ENCODE data around the gene AXIN1.
"Not testable (repeated sequence)": the region's sequence is repeated elsewhere in the genome, so short reads cannot be mapped to it uniquely, and the experiment has no call there.

AXIN1 gene

DNA sequence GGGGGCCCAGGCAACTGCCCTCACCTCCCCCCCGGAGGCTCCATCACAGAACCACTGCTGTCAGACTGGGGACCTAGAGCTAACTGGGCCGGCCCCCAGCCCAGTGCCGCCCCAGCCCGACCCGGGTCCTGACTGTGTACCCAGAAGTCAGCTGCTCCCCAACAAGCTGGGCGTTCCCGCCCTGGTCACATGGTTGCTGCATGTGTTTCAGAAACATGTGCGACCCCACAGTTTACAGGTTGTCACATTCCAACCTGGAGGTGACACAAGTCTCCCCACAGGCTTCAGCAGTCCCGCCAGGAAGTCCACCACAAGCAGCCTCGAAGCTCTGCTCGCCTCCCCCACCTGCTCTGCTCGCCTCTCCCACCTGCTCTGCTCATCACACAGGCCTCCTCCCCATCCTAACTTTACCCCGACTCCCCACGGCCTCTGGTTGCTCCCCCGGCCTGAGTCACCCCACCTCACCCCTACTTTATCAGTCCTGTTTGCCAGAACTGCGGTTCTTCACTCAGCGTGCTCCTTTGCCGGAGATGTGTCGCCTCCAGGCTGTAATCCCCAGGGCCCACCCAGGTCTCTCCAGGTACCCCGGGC lies 16.8 kb upstream of the AXIN1 start:
- DNase-seq: no peak

DNA sequence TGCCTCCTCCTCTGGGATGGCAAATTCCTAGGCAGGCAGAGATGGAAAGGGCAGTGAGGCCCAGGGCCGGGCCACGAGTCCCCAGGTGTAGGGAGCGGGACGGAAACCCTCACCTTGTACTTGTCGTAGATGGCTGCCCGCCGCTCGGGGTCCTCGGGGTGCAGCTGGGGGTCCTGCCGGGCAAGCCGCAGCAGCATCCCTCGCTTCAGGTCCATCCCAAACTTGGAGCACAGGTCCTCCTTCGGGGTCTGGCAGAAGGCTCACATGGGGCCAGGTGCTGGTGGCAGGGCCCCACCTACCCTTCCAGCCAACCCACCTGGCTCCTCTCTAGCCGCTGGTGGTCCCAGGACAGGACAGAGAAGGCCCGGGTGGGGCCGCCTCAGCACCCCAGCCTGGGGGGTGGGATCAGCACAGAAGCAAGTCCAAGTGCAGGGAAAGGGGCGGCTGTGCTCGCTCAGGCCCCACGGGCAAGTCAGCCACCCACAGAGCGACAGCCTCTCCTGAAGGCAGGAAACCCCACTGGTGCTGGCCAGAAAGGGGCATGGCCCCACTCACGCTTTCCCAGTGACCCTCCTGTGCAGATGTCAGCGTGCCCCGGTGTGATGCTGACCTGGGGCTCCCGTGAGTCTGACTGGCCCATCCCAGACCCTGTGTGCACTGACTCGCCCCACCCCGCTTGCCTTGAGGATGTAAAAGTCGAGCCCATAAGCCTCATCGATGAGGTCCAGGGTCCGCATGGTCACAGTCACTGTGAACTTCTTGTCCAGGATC lies 16.1 kb upstream of the AXIN1 start:
- no peak for DNase-seq

DNA sequence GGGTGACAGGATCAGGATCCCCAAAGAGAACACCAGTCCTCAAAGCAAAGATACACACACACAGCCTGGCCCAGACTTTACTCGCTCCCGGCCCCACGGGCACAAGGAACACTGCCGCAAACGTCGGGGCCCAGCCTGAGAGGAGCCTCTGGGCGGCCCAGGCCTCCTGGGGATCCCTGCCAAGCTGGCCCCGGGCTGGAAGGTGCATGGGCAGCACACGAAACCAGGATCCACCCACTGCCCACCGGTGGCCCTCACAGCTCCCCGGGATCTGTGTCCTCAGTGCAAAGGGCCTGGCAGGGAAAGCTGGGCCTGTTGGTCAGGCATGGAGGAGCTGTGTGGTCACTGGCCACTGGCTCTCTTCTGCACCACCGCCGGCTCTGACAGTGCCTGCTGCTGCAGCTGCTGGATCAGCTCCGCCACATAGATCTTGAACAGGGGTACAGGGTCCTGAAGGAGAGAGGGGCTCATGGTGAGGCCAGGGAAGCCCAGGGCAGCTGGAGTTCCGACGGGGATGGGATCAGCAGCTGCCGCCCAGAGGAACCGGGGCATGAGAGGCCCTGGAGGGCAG lies 14.9 kb upstream of the AXIN1 start:
- no peak for DNase-seq

DNA sequence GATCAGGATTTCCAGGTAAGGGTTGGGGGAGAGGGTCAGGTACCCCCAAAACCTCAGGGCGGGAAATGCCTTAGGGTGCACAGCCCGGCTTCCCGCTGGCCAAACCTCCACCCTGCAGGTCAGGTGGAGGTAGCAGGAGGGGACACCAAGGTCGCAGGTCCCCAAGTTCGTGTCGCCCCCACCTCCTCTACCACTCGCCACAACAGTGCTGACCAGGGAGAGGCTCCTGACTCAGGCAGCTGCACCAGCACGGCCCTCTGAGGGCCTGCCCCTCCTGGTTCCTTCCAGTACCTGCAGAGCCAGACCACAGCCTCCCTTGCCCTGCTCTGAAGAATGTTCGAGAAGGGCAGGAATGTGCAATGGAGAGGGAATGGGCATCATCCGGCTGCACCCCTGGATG lies 14.0 kb upstream of the AXIN1 start:
- no peak for DNase-seq

DNA sequence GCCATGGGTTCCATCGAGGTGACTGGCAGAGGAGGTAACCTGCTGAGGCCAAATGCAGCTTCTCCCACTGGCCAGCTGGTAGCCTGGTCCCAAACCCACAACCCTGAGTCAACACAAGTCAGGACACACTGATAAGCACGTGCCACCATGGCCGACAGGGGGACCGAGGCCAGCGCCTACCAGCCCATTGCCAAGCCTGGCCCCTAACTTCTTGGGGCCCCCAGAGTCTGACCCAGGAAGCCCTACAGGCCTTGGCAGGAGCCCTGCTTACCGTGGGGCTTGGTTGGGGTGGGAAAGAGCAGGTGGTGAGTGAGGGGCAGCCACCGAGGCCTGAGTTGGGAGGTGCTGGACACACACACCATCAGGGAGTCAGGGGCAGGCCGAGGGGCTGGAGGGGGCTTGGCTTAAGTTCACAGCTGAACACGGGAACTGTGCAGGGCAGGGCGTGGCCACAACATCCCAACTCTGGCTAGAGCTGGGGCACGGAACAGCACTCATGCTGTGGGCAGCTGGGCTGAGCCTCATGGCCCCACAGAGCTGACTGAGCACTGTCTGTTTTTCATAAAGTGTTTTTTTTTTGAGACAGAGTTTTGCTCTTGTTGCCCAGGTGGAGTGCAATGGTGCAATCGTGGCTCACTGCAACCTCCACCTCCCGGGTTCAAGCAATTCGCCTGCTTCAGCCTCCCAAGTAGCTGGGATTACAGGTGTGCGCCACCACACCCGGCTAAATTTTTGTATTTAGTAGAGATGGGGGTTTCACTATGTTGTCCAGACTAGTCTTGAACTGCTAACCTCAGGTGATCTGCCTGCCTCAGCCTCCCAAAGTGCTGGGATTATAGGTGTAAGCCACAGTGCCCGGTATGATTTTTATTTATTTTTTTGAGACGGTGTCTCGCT lies 12.3 kb upstream of the AXIN1 start:
- no peak for DNase-seq

DNA sequence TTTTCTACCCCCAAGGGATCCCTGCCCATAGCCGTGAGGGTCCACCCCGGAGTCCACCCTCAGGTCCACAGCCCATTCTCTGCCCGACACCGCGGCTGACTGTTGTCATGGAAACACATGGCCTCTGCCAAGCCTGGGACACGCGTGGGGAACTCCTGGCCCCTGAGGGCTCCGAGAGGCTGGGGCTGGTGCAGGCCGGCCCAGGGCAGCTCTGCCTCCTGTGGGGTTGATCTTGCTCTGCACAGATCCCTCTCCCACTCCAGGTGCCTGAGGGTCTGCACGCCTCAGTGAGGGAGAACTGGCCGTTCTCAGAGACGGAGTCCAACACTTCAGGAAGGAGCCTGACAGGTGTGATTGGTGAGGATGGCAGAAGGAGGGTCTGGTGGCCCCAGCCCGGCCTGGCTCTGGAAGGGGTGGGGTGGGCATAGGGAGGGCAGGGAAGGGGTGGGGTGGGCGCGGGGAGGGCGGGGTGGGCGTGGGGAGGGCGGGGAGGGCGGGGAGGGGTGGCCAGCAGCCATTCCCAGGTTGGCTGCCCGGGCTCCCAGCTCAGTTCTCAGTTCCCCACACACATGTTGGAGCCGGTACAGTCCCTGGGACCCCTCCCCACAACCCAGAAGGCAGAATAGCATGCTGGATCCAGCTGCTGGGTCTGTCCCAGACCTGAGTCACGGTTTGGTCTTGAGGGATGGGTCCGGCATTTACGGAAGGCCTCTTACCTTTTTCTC lies 11.4 kb upstream of the AXIN1 start:
- no peak for DNase-seq

DNA sequence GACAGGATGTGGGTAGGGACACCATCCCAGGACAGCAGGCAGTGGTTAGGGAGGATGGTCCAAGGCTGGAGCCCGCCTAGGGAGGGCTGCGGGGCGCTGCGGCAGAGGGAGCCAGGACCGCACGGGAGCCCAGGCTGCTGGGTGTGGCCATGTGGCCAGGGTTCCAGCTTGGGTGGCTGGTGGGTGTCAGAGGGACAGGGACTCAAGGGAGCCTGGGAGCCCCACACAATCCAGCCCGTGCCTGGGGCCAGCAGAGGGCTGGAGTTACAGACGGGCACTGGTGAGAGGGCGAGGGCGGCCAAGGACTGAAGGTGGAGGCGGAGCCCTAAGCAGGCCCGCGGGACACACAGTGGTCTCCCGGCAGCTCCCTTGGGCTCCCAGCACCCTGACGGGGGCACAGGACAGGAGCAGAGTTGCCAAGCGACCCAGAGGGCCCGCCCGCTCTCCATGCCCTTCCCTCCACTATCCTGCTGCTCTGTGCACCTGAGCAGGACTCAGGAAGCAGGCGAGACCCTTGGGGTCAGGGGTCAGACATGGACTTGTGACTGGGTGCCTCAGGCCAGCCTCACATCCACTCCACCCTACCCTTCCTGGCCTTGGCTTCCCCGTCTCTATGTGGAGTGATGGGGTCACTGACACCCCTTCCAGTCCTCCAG lies 10.7 kb upstream of the AXIN1 start:
- DNase-seq: no peak

DNA sequence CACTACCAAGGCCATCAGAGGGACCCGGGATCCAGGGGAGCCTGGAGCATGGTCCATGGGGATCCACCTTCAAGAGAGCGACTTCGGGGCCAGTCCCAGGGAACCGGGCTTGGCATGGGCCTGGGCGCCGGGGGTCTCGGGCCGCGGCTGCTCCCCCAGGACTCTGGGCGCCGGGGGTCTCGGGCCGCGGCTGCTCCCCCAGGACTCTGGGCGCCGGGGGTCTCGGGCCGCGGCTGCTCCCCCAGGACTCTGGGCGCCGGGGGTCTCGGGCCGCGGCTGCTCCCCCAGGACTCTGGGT lies 10.1 kb upstream of the AXIN1 start:
- not testable (repeated sequence) for DNase-seq

DNA sequence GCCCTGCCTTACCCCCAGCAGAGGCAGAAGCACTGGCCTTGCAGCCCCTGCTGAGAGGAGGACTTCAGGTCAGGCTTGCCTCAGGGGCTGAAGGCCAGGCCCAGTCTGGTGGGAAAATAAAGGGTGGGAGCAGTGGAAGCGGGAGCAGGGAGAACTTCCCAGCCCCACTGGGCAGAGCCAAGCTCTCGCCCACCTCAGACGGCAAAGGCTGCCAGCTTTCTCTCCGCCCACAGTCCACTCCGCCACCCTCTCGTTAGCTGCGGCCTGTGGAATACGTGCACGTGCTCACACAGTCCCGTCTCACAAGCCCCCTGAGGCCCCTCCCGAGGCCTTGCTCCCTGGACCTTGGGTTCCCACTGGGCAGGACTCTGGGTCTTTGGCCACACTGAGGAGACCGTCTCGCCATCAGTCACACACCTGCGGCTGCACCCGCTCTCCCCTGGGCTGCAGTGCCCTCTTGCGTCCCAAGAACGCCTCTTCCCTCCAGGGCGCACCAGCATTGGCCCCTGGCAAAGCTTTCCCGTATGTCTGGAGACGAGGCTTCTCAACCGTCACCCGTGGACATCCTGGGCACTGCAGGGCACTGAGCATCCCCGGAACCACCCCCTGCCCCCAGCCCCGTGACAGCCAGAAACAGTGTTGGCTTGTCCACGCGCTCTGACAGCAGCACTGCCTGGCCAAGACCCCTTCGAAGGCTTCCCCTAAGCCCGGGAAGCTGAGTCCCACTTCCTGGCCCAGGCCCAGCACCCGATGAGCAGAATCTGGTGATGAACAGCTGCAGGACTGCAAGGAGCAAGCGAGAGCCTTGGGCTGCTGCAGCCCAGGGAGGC lies 9.6 kb upstream of the AXIN1 start:
- DNase-seq: peak; percentile 45 to 59

DNA sequence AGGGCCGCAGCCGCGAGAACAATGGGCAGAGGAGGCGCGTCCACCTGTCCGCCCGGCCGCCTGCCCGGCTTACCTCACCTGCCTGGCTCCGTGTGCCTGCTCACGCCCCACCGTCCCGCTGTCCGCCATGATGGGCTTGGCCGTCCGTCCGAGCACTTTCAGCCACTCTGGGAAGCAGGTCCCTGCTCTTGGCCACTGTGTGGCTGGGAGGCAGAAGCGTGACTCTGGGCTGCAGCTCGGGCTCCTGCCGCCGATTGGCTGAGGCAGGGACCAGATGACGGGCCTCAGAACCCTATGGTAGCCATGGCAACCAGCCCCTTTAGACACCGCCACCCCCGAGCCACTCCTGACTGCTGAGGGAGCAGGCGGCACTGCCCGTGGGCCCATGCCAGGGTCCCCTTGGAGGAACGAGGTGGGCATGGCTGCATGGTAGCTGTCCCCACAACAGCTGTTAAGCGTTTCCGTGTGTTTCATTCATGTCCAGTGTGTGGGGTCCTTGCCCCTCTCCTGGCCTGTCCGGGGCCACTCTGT lies 8.9 kb upstream of the AXIN1 start:
- no peak for DNase-seq

DNA sequence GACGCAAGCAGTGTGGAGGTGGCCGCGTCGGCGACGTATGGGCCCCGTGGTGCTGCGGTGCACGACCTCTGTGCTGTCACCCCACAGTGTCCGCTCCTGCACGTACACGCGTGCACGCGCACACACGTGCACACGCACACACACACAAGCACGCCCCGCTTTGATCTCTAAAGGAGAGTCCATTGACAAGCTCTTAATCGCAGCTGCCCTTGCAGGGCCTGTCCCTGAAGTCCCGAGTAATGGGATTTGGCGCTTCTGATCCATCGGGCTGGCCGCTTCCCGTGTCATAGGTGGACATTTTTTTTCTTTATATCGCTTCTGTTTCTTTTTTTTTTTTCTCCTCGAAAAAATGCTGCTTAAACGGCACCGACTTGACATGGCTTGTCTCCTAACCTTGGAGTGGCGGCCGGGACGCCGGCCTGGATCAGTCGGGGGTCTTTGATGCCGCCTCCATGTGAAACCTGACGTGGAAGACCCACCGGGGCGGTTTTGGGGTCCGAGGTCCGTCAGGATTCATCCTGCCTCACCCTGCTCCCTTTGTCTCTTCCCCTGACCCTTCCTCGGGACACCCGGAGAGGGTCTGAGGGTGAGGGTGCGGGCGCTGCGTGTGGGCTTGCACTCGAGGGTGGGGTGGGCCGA lies 8.3 kb upstream of the AXIN1 start:
- no peak for DNase-seq

DNA sequence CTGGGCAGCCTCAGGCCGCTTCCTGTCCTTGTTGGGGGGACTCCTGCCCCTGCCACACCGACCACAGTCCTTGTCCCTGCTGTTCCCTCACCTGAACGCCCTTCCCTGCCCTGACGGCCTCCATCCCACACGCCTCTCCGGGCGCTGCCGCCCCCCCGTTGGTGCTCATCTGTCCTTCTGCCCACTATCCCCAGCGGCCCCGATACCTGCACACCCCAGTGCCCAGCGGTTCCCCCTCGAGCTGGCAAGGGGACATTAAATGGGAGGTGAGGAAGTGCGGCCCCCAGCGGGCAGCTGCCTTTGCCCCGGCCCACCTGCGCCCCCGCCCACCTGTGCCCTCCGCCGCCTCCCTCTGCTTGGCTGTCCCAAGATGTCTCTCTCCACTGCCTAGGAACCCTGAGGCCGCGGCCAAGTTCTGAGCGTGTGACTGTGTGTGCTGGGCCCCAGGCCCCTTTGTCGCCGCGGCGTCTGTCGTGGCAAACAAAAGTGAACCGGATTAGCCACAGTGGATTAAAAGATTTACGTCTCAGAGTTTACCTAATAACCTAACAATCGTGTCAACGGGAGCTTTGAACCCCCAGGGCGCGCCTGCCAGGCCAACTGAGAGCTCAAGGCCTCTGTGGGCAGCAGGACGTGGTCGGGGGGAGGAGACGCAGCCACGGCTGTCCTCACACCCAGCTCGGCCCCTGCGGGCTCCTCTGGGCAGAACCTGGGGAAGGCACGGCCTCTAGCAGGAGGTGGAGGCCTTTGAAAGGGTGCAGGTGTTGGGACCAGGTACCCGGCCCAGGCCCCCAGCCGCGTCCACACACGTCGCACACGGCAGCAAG lies 7.6 kb upstream of the AXIN1 start:
- DNase-seq: no peak

DNA sequence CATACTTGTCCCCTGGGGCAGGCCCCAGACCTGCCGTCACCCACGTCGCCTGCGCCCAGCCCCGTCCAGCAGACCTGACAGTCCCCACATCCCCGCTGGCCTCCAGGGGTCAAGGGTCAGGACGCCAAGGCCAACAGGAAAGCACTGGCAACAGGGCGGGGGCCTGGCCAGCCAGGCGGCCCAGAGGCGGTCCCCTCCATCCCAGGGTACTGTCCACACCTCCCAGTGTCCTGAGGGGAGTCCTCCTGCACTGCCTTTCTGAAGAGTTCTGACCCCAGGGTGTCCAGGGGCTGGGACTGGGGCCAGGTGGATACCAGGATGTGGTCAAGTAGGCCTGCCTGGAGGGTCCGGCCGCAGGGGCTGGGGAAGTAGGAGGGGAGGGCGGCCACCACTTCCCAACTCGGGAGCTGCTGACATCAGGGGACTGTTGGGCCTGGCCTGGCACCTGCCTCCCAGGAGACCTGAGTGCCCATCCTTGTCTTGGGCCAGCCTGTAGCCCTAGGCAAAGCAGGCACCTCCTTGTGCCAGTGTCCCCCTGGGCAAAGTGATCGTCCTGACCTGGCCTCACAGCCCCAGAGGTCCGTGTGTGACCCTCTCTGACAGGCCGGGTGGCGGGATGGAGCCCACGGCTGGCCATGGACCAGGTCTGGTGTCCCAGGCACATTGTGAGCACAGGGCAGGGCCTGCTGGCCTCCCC lies 6.7 kb upstream of the AXIN1 start:
- no peak for DNase-seq

DNA sequence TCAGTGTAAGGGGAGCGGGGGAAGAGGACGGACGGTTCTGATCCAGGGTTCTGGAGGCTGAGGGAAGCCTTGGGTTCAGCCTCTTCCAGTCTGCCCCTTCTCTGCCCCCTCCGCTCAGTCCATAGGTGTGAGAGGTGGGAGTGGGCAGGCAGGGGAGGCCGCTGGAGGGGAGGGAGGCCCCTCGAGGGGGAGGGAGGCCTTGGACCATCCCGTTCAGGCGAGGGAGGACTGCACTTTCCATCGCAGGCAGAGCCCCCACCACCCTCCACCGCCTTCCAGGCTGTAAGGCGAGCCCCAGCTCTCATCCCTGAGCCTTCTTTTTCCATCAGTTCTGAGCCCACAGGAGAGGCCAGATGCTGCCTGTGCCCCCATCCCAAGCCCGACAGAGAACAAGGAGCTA lies 4.2 kb upstream of the AXIN1 start:
- no peak for DNase-seq

DNA sequence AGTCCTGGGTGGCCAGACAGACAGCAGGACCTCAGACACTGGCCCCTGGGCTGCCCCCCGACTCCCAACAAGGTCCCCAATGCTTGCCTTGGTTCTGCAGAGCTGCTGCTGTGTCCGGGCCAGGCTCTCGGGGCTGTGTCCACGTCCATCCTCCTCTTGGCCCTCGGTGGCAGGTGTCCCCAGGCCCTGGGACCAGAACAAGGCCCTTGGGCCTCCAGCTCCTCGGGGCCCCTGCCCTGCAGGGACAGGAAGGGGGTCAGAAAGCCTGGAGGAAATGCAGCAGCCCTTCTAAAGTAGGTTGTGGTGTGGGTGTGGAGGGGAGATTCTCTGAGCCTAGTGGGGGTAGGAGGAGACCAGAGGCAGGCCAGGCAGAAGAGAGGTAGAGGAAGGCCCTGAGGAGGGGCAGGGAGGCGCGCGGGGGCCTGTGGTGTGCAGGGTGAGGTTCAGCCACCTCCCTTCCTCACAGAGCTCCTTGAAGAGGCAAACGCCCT lies 2.5 kb upstream of the AXIN1 start:
- no peak for DNase-seq

DNA sequence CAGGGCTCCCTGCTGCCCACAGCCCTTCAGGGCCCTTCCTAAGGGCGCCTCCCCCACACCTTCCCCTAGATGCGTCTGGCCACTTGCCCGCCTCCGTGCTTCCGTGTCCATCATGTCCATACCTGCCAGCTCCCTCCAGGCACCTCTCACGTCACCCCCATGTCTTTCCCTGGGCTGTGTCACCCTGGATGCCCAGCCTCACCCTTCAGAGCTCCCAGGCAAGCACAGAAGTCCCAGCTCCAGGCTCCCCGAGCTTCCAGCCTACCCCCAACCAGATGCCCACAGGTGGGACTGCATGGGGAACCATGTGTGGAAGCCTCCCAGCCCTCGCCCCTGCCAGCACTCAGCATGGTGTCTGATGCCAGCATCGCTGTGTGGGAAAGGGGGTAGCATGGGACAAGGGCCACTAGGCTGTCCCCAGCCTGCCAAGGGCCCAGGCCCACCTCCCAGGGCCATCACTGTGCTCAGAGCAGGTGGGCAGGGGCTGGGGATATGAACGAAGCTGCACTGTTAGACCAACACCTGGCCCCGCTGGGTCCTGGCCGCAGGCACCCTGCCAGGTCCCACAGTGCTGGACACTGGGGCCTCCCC lies 1.9 kb upstream of the AXIN1 start:
- DNase-seq: no peak

DNA sequence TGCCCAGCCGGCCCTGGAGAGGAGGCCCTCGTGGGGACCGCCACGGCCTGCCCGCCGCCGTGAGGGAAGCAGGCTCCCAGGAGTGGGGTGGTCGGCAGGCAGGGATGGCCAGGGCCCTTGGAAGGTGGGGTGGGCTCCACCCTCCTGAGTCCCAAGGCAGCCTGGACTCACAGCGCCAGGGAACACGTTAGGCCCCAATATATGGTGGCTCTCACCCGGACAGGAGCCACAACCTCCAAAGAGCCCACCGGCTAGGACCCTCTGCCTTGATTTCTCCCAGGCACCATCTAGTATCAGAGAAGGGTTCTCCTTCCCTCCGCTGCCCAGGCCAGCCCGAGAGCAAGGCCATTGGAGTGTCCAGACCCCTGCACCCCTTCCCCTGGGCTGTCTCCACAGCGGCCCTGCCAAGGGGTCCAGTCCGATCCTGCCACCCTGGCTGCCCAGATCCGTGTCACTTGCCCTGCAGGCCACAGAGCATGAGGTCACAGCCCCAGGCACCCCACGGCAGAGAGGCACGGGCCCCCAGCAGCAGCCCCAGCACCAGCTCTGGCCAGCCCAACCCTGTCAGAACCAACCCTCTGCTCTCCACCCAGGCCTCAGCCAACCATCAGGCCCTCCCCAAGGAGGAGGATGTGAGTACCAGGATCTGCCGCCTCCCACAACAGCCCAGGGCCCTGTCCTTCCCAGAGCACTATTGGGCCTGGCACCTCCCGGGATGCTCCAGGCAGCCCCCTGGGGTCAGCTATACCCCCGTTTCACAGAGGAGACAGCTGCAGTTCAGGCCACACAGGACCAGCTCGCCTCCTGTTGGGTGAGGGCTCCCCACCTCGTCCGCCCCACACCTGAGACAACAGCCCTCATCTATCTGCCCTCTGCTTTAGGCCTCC lies 1.1 kb upstream of the AXIN1 start:
- no peak for DNase-seq
